GM19463 (cell line): ENCODE results near the gene ODAD3.
"Not testable (repeated sequence)": the region's sequence is repeated elsewhere in the genome, so short reads cannot be mapped to it uniquely, and the experiment has no call there.

ENCODE experiments used
- ATAC-seq: cut with Tn5 transposase; IDR thresholded peaks from one replicate; pipeline ENCODE4 v1.9.1; 2021; ENCODE audit warnings: mild to moderate bottlenecking, moderate library complexity; ENCODE audit not compliant: unreplicated experiment

Gene ODAD3

GRCh38 chr19:11408591-11408990 is 26.3 kb downstream of the ODAD3 start:
- ATAC-seq = no peak

GRCh38 chr19:11406703-11407236 is 28.2 kb downstream of the ODAD3 start:
- not testable (repeated sequence) for ATAC-seq

- ATAC-seq = no peak
Measured at GRCh38 chr19:11405846-11406643, 28.9 kb downstream of the ODAD3 start.

- no peak for ATAC-seq
Measured at GRCh38 chr19:11404588-11405222, 30.2 kb downstream of the ODAD3 start.

GRCh38 chr19:11401808-11402543 is 32.9 kb downstream of the ODAD3 start:
- ATAC-seq = no peak

GRCh38 chr19:11400798-11401197 is 34.1 kb downstream of the ODAD3 start:
- no peak for ATAC-seq

GRCh38 chr19:11399667-11400066 is 35.3 kb downstream of the ODAD3 start:
- ATAC-seq = no peak

GRCh38 chr19:11397089-11397610 is 37.8 kb downstream of the ODAD3 start:
- no peak for ATAC-seq

GRCh38 chr19:11390933-11391680 is 43.8 kb downstream of the ODAD3 start:
- ATAC-seq = no peak

- no peak for ATAC-seq
Measured at GRCh38 chr19:11390359-11390758, 44.6 kb downstream of the ODAD3 start.

GRCh38 chr19:11387162-11388034 is 47.5 kb downstream of the ODAD3 start:
- no peak for ATAC-seq

- no peak for ATAC-seq
Measured at GRCh38 chr19:11384778-11385129, 50.2 kb downstream of the ODAD3 start.

GRCh38 chr19:11383706-11384048 is 51.2 kb downstream of the ODAD3 start:
- ATAC-seq = no peak

GRCh38 chr19:11382898-11383705 is 51.8 kb downstream of the ODAD3 start:
- no peak for ATAC-seq

GRCh38 chr19:11380653-11381537 is 54.0 kb downstream of the ODAD3 start:
- peak; percentile 75 for ATAC-seq

GRCh38 chr19:11379857-11380350 is 55.0 kb downstream of the ODAD3 start:
- no peak for ATAC-seq

GRCh38 chr19:11379269-11379845 is 55.6 kb downstream of the ODAD3 start:
- ATAC-seq = not testable (repeated sequence)
